Ishikawa (cell line): ENCODE results near the gene YARS1.

Experiments
- EP300 ChIP-seq: IDR thresholded peaks from 2 replicates; pipeline ENCODE4 v1.6.1; 2012; ENCODE audit warnings: borderline replicate concordance
- RAD21 ChIP-seq: IDR thresholded peaks from 2 replicates; pipeline ENCODE4 v1.6.1; 2012; ENCODE audit warnings: low read depth
- YY1 ChIP-seq: IDR thresholded peaks from 2 replicates; pipeline ENCODE4 v1.6.1; 2012; ENCODE audit warnings: low read depth
- TF ChIP-seq, protein P1 (sequence below): IDR thresholded peaks from 2 replicates; pipeline ENCODE4 v1.6.1; 2012; ENCODE audit warnings: low read depth, mild to moderate bottlenecking

DNA sequence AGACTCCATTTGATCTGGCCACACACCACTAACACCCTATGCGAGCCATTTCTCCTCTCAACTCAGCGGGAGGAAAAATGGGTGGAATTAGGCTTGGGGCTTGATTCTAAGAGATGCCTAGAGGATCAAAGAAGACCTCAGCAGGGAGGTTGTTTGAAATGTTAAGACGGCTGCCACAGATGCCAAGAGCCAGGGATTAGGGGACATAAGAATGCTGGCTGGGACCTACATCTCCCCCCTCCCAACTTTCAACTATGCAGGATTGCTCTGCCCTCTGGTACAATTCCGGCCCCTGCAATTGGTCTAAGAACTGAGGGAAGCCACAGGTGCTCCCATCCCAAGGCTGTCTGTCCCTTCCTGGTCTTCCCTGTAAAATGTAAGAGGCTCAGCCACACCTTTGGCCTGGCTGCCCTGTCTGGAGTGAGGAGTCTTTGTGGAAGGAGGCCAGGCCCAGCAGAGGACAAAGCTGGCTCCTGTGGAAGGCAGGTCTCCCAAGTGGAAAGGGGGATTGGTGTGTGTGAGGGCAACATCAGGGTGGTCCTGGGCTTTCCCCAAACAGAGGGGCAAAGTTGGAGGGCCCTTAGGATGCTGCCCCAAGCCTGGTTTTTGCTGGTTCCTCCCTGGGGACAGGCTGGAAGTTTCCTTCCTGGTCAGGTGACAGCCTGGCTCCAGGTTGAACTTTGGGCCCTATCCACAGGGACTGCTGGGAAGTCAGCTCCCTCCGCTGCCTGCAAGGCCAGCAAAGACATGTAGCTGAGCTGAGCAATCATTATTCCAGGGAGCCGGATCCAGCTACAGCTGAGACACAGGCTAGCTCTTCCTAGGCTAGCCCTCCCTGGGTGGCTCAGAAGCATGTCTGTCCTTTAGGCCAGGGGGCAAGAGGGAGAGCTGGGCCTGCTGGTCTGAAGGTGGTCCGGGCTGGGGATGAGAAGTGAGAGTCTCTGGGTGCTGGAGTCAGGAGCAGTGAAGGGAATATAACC is 80.1 kb downstream of the YARS1 start:
- TF ChIP-seq, protein P1, sequence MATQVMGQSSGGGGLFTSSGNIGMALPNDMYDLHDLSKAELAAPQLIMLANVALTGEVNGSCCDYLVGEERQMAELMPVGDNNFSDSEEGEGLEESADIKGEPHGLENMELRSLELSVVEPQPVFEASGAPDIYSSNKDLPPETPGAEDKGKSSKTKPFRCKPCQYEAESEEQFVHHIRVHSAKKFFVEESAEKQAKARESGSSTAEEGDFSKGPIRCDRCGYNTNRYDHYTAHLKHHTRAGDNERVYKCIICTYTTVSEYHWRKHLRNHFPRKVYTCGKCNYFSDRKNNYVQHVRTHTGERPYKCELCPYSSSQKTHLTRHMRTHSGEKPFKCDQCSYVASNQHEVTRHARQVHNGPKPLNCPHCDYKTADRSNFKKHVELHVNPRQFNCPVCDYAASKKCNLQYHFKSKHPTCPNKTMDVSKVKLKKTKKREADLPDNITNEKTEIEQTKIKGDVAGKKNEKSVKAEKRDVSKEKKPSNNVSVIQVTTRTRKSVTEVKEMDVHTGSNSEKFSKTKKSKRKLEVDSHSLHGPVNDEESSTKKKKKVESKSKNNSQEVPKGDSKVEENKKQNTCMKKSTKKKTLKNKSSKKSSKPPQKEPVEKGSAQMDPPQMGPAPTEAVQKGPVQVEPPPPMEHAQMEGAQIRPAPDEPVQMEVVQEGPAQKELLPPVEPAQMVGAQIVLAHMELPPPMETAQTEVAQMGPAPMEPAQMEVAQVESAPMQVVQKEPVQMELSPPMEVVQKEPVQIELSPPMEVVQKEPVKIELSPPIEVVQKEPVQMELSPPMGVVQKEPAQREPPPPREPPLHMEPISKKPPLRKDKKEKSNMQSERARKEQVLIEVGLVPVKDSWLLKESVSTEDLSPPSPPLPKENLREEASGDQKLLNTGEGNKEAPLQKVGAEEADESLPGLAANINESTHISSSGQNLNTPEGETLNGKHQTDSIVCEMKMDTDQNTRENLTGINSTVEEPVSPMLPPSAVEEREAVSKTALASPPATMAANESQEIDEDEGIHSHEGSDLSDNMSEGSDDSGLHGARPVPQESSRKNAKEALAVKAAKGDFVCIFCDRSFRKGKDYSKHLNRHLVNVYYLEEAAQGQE: no peak
- TF ChIP-seq RAD21 (no peak), YY1 (no peak), EP300 (no peak)
